ENCODE results near the gene AFG1L. TPM values are rescaled to one million over a fixed set of nuclear protein-coding genes. Genes with fewer than 3 reads are reported as not detected.
"Not testable (repeated sequence)": the region's sequence is repeated elsewhere in the genome, so short reads cannot be mapped to it uniquely, and the experiment has no call there.

The AFG1L gene
- total RNA-seq, 1 donor from 2014 or later, result 9.5 TPM

GRCh38 chr6:108366236-108366635 is 71.4 kb downstream of the AFG1L start:
- DNase-seq (ENCODE audit: extremely low spot score, unreplicated experiment), result no peak
- Mint-ChIP-seq H3K27me3 (ENCODE audit: unreplicated experiment) (no peaks in the 10 kb centered on the region), H3K27ac (ENCODE audit: unreplicated experiment) (no peak overlapping the region), H3K4me1 (ENCODE audit: unreplicated experiment) (no peaks in the 10 kb centered on the region), H3K4me3 (ENCODE audit: unreplicated experiment) (no peak overlapping the region), H3K36me3 (ENCODE audit: unreplicated experiment) (peaks cover 3% of the 10 kb centered on the region), H3K9me3 (ENCODE audit: unreplicated experiment) (no peaks in the 10 kb centered on the region)
- no peak for TF ChIP-seq CTCF (IDR thresholded peaks at IDR 0.05)

- Mint-ChIP-seq H3K4me1 (ENCODE audit: unreplicated experiment) (no peaks in the 10 kb centered on the region), H3K27ac (ENCODE audit: unreplicated experiment) (no peak overlapping the region), H3K9me3 (ENCODE audit: unreplicated experiment) (no peaks in the 10 kb centered on the region), H3K36me3 (ENCODE audit: unreplicated experiment) (peaks cover 3% of the 10 kb centered on the region), H3K4me3 (ENCODE audit: unreplicated experiment) (no peak overlapping the region), H3K27me3 (ENCODE audit: unreplicated experiment) (no peaks in the 10 kb centered on the region)
- no peak for TF ChIP-seq CTCF (IDR thresholded peaks at IDR 0.05)
- no peak for DNase-seq (ENCODE audit: extremely low spot score, unreplicated experiment)
Measured at GRCh38 chr6:108368431-108369030, 73.7 kb downstream of the AFG1L start.

GRCh38 chr6:108380876-108381275 is 86.0 kb downstream of the AFG1L start:
- peaks cover 27% of the 10 kb centered on the region for H3K4me1 Mint-ChIP-seq (ENCODE audit: unreplicated experiment)
- H3K4me3 Mint-ChIP-seq (ENCODE audit: unreplicated experiment), result no peak overlapping the region
- H3K27ac Mint-ChIP-seq (ENCODE audit: unreplicated experiment), result no peak overlapping the region
- peaks cover 5% of the 10 kb centered on the region for H3K36me3 Mint-ChIP-seq (ENCODE audit: unreplicated experiment)
- DNase-seq (ENCODE audit: extremely low spot score, unreplicated experiment), result no peak
- H3K27me3 Mint-ChIP-seq (ENCODE audit: unreplicated experiment), result no peaks in the 10 kb centered on the region
- TF ChIP-seq CTCF (IDR thresholded peaks at IDR 0.05), result no peak
- H3K9me3 Mint-ChIP-seq (ENCODE audit: unreplicated experiment), result peaks cover 3% of the 10 kb centered on the region

- no peak for DNase-seq (ENCODE audit: extremely low spot score, unreplicated experiment)
- no peak for TF ChIP-seq CTCF (IDR thresholded peaks at IDR 0.05)
- Mint-ChIP-seq H3K36me3 (ENCODE audit: unreplicated experiment) (peaks cover 2% of the 10 kb centered on the region), H3K27ac (ENCODE audit: unreplicated experiment) (peak overlapping the region; percentile 39), H3K9me3 (ENCODE audit: unreplicated experiment) (no peaks in the 10 kb centered on the region), H3K4me3 (ENCODE audit: unreplicated experiment) (no peak overlapping the region), H3K4me1 (ENCODE audit: unreplicated experiment) (peaks cover 23% of the 10 kb centered on the region), H3K27me3 (ENCODE audit: unreplicated experiment) (no peaks in the 10 kb centered on the region)
Measured at GRCh38 chr6:108383981-108384380, 89.1 kb downstream of the AFG1L start.

- not testable (repeated sequence) for H3K4me3 Mint-ChIP-seq (ENCODE audit: unreplicated experiment); DNase-seq (ENCODE audit: extremely low spot score, unreplicated experiment); H3K36me3 Mint-ChIP-seq (ENCODE audit: unreplicated experiment); H3K9me3 Mint-ChIP-seq (ENCODE audit: unreplicated experiment); H3K27me3 Mint-ChIP-seq (ENCODE audit: unreplicated experiment); H3K27ac Mint-ChIP-seq (ENCODE audit: unreplicated experiment); H3K4me1 Mint-ChIP-seq (ENCODE audit: unreplicated experiment)
Measured at GRCh38 chr6:108389190-108389589, 94.3 kb downstream of the AFG1L start.

- Mint-ChIP-seq H3K36me3 (ENCODE audit: unreplicated experiment) (no peaks in the 10 kb centered on the region), H3K9me3 (ENCODE audit: unreplicated experiment) (no peaks in the 10 kb centered on the region), H3K4me1 (ENCODE audit: unreplicated experiment) (peaks cover 7% of the 10 kb centered on the region), H3K27ac (ENCODE audit: unreplicated experiment) (no peak overlapping the region), H3K4me3 (ENCODE audit: unreplicated experiment) (no peak overlapping the region), H3K27me3 (ENCODE audit: unreplicated experiment) (no peaks in the 10 kb centered on the region)
- no peak for TF ChIP-seq CTCF (IDR thresholded peaks at IDR 0.05)
- DNase-seq (ENCODE audit: extremely low spot score, unreplicated experiment), result no peak
Measured at GRCh38 chr6:108395297-108395696, 100.4 kb downstream of the AFG1L start.
